ENCODE measurements around the gene THAP12.

GRCh38 chr11:76371170-76371569 lies 9.8 kb downstream of the THAP12 start:
- TF ChIP-seq CTCF (IDR thresholded peaks at IDR 0.05) (no peak), POLR2A (IDR thresholded peaks at IDR 0.05) (no peak)
